Middle frontal gyrus (tissue), 1 donor: Measurements from ENCODE around the gene SKA3.

Experiments
- DNase-seq: peaks from one replicate; pipeline ENCODE4 v3.0.0-alpha.2; 2015; ENCODE audit warnings: low spot score; ENCODE audit errors: extremely low spot score

SKA3 gene

GRCh38 chr13:21116141-21116540 lies 60.2 kb downstream of the SKA3 start:
- no peak for DNase-seq

- DNase-seq: no peak
Observed at GRCh38 chr13:21115231-21115630, 61.1 kb downstream of the SKA3 start.

DNA sequence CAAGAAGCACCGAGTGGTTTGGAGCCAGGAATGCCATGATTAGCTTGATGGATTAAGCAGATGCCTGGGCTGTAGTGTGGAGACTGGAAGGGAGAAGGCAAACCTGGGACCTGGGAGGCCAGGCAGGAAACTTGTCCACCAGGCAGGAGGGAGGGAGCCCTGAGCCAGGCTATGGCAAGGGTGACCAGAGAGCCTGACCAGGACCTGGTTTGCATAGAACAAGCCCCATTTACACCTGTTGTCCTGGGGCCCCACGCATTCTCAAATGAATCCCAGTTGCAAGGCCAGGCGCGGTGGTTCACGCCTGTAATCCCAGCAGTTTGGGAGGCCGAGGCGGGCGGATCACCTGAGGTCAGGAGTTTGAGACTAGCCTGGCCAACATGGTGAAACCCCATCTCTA lies 64.8 kb downstream of the SKA3 start:
- DNase-seq: no peak

DNA sequence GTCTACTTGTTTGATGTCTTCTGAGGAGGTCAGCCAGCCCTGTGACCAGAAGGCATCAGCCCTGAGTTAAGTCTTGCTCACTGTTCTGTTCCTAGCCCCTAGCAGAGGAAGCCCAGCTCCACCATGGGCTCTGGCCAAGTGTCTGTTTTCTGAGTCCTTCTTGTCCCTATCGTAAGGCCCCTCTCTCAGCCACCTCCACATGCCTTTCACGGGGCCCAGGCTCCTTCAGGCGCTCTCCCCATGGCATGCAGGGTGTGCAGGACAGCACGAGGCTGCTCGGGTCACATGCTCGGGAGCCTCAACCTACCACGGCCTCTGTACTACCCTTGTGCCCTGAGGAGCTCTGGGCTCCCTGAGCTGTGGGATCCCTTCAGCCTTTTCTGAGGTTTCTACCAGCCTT lies 67.2 kb downstream of the SKA3 start:
- no peak for DNase-seq

GRCh38 chr13:21106089-21106488 lies 70.3 kb downstream of the SKA3 start:
- no peak for DNase-seq

DNA sequence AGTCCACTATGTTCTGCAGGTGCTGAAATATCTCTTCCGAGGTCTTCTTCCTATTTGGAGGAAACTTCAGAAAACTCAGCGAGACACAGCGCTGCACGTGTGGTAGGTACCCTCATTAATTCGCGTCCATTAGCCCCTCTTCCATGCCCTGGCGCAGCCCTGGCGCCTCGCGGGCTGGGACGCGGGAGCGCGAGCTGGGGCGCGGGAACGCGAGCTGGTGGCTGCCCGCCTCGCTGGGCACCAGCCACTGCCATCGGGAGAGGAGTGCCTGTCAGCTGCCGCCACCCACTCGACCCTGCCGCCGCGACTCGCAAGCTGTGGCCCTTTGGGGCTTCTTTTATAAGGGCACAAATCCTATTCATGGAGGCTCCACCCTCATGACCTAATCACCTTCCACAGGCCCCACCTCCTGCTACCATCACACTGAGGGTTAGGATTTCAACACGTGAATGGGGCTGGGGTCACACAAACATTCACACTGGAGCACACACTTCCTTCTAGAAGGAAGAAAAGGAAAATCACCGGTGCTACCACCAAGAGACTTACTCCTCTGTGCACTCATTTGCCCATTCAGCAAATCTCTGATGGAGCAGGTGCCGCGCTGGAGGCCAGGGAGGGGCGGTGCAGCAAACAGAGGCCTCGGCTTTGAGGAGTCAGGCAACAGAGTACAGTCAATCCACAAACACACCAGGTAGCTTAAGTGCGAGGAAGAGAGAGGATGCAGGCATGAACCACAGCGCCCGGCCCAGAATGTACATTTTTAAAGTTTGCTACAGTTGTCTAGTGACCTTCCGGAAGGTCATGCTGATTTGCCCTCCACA lies 71.9 kb downstream of the SKA3 start:
- DNase-seq: no peak
